SK-N-SH (cell line): Measurements from ENCODE around the gene CYTH3. TPM values are rescaled to one million over a fixed set of nuclear protein-coding genes. Genes with fewer than 3 reads are reported as not detected.

Experiments used
- CTCF ChIA-PET: fragments of 300-600, 350-600 bp; formaldehyde crosslinking; extraction: SDS; loops from one replicate; lab custom pipeline; 2021; lab: Yijun Ruan, JAX
- POLR2A ChIA-PET: fragments of 350-600 bp; sonication (Branson Sonifier 250); formaldehyde crosslinking; extraction: SDS; loops from one replicate; lab custom pipeline; 2020; ENCODE audit warnings: antibody characterized with exemption, inconsistent platforms; lab: Yijun Ruan, JAX
- DNase-seq: peaks from one replicate; pipeline ENCODE4 v3.0.0; 2012
- H2AFZ ChIP-seq: fragments of 200-600 bp; sonication (generic); 2 replicates; pipeline ENCODE4 v1.8.1; 2016; ENCODE audit warnings: antibody characterized with exemption, mild to moderate bottlenecking, low read depth
- H3F3A ChIP-seq: fragments of 200-600 bp; sonication (generic); replicated peaks from 2 replicates; pipeline ENCODE3; 2016; ENCODE audit warnings: antibody characterized with exemption, mild to moderate bottlenecking; ENCODE audit not compliant: insufficient read depth
- H3K27ac ChIP-seq, 2 experiments: fragments of 200-500 bp in 1 of 2; fragments of 200-600 bp in 1 of 2; sonication (Bioruptor generic) in 1 of 2; sonication (generic), shearing (Covaris generic) in 1 of 2; 2 replicates each; pipeline versions ENCODE4 v1.5.1 to v1.6.1; 2014 to 2016; ENCODE audit warnings: low read depth in 2 of 2, inconsistent platforms in 1 of 2, low read length in 1 of 2, mild to moderate bottlenecking in 1 of 2, mixed read lengths in 1 of 2
- H3K27me3 ChIP-seq: fragments of 200-600 bp; sonication (generic), shearing (Covaris generic); 2 replicates; pipeline ENCODE4 v1.6.1; 2016; ENCODE audit warnings: mixed run types; ENCODE audit not compliant: insufficient read depth
- H3K36me3 ChIP-seq, 2 experiments: fragments of 200-500 bp in 1 of 2; fragments of 200-600 bp in 1 of 2; sonication (Bioruptor generic) in 1 of 2; sonication (generic) in 1 of 2; replicated peaks in 1 of 2; 2 replicates each; pipeline versions ENCODE3 to v1.5.1; 2014 to 2016; ENCODE audit warnings: low read length in 1 of 2, mild to moderate bottlenecking in 1 of 2; ENCODE audit not compliant: insufficient read depth in 2 of 2, control insufficient read depth in 1 of 2
- H3K4me1 ChIP-seq, 2 experiments: fragments of 200-500 bp in 1 of 2; fragments of 200-600 bp in 1 of 2; sonication (Bioruptor generic) in 1 of 2; sonication (generic), shearing (Covaris generic) in 1 of 2; 2 replicates each; pipeline versions ENCODE4 v1.5.1 to v1.6.1; 2014 to 2016; ENCODE audit warnings: low read depth in 1 of 2, low read length in 1 of 2, mixed run types in 1 of 2; ENCODE audit not compliant: insufficient read depth in 2 of 2, control insufficient read depth in 1 of 2
- H3K4me2 ChIP-seq: fragments of 200-600 bp; sonication (generic), shearing (Covaris generic); 2 replicates; pipeline ENCODE4 v1.6.1; 2017; ENCODE audit warnings: mixed run types
- H3K4me3 ChIP-seq, 2 experiments: fragments of 200-500 bp in 1 of 2; fragments of 200-600 bp in 1 of 2; sonication (Bioruptor generic) in 1 of 2; sonication (generic), shearing (Covaris generic) in 1 of 2; 2 replicates each; pipeline versions ENCODE4 v1.5.1 to v1.8.1; 2014 to 2016; ENCODE audit warnings: low read depth in 2 of 2, inconsistent platforms in 1 of 2, low read length in 1 of 2, mild to moderate bottlenecking in 1 of 2, mixed read lengths in 1 of 2, moderate library complexity in 1 of 2
- H3K79me2 ChIP-seq: fragments of 200-600 bp; sonication (generic); 2 replicates; pipeline ENCODE4 v1.8.1; 2017; ENCODE audit warnings: mild to moderate bottlenecking; ENCODE audit not compliant: insufficient read depth
- H3K9ac ChIP-seq: fragments of 200-600 bp; sonication (generic); 2 replicates; pipeline ENCODE4 v1.6.1; 2017; ENCODE audit warnings: mixed run types
- H3K9me2 ChIP-seq: fragments of 200-600 bp; sonication (generic); 2 replicates; pipeline ENCODE4 v1.6.1; 2017; ENCODE audit warnings: mixed run types
- H3K9me3 ChIP-seq: fragments of 200-600 bp; sonication (generic); 2 replicates; pipeline ENCODE4 v1.6.1; 2017; ENCODE audit warnings: mixed run types, mild to moderate bottlenecking, moderate library complexity
- H4K20me1 ChIP-seq: fragments of 200-600 bp; sonication (generic); 2 replicates; pipeline ENCODE4 v1.6.1; 2017; ENCODE audit warnings: mild to moderate bottlenecking, mixed run types; ENCODE audit not compliant: insufficient read depth
- CHD2 ChIP-seq: fragments of 150-350 bp; IDR thresholded peaks from 2 replicates; pipeline ENCODE4 v1.6.1; 2018; ENCODE audit warnings: low read length; ENCODE audit not compliant: partially characterized antibody
- ELF1 ChIP-seq: IDR thresholded peaks from 2 replicates; pipeline ENCODE4 v1.4.0; 2012
- EZH2phosphoT487 ChIP-seq: fragments of 200-600 bp; sonication (generic); IDR thresholded peaks from 2 replicates; pipeline ENCODE4 v1.6.1; 2017; ENCODE audit warnings: low read depth, mixed run types, mild to moderate bottlenecking, antibody characterized with exemption, moderate library complexity, borderline replicate concordance
- FOSL2 ChIP-seq: IDR thresholded peaks from 2 replicates; pipeline ENCODE4 v1.4.0; 2012; ENCODE audit warnings: low read depth, mild to moderate bottlenecking, moderate library complexity, borderline replicate concordance
- GABPA ChIP-seq: IDR thresholded peaks from 2 replicates; pipeline ENCODE4 v1.4.0; 2012; ENCODE audit warnings: low read depth, mild to moderate bottlenecking
- GATA2 ChIP-seq: sonication (generic); formaldehyde crosslinking; IDR thresholded peaks from 2 replicates; pipeline ENCODE4 v1.5.0; 2020; ENCODE audit warnings: mild to moderate bottlenecking, missing genetic modification reagents
- JUND ChIP-seq: IDR thresholded peaks from 2 replicates; pipeline ENCODE4 v1.4.0; 2012
- MXI1 ChIP-seq: IDR thresholded peaks from 2 replicates; pipeline ENCODE4 v1.6.1; 2012; ENCODE audit warnings: mild to moderate bottlenecking, low read depth, low read length, improper control_type of control experiment
- NRF1 ChIP-seq: IDR thresholded peaks from 2 replicates; pipeline ENCODE4 v1.6.1; 2012; ENCODE audit warnings: low read depth, mild to moderate bottlenecking, low read length
- SIN3A ChIP-seq: IDR thresholded peaks from 2 replicates; pipeline ENCODE4 v1.6.1; 2012; ENCODE audit warnings: low read depth, mild to moderate bottlenecking, low read length, moderate library complexity, borderline replicate concordance
- SMC3 ChIP-seq: IDR thresholded peaks from 2 replicates; pipeline ENCODE4 v1.6.1; 2012; ENCODE audit warnings: low read depth, low read length, improper control_type of control experiment
- TAF1 ChIP-seq: IDR thresholded peaks from 2 replicates; pipeline ENCODE4 v1.6.1; 2012; ENCODE audit warnings: low read depth, mild to moderate bottlenecking, low read length, moderate library complexity, borderline replicate concordance
- TCF12 ChIP-seq: IDR thresholded peaks from 2 replicates; pipeline ENCODE4 v1.4.0; 2012
- TEAD4 ChIP-seq: IDR thresholded peaks from 2 replicates; pipeline ENCODE4 v1.4.0; 2012; ENCODE audit warnings: mild to moderate bottlenecking, borderline replicate concordance; ENCODE audit not compliant: insufficient read depth
- YY1 ChIP-seq: IDR thresholded peaks from 2 replicates; pipeline ENCODE4 v1.4.0; 2012; ENCODE audit warnings: low read depth, mild to moderate bottlenecking
- WGBS: methylation state at CpG from one replicate; pipeline ENCODE4 v1.1.6; 2017; ENCODE audit warnings: low lambda C conversion rate; 5-methylcytosine and 5-hydroxymethylcytosine counted together
- polyA plus RNA-seq, 3 experiments: library from polyadenylated mRNA; depleted of rRNA; stranded (reverse); fragments of >200 nt; gene quantifications; 2 replicates each; pipeline ENCODE4 v1.2.3, GENCODE V29; 2012
- TF ChIP-seq, protein P1 (sequence below): IDR thresholded peaks from 2 replicates; pipeline ENCODE4 v1.4.0; 2012; ENCODE audit warnings: low read depth, borderline replicate concordance

CYTH3 gene
- polyA plus RNA-seq, 1 of the 3 experiments (the other 2 are of a cell fraction) = 55.1 TPM

DNA sequence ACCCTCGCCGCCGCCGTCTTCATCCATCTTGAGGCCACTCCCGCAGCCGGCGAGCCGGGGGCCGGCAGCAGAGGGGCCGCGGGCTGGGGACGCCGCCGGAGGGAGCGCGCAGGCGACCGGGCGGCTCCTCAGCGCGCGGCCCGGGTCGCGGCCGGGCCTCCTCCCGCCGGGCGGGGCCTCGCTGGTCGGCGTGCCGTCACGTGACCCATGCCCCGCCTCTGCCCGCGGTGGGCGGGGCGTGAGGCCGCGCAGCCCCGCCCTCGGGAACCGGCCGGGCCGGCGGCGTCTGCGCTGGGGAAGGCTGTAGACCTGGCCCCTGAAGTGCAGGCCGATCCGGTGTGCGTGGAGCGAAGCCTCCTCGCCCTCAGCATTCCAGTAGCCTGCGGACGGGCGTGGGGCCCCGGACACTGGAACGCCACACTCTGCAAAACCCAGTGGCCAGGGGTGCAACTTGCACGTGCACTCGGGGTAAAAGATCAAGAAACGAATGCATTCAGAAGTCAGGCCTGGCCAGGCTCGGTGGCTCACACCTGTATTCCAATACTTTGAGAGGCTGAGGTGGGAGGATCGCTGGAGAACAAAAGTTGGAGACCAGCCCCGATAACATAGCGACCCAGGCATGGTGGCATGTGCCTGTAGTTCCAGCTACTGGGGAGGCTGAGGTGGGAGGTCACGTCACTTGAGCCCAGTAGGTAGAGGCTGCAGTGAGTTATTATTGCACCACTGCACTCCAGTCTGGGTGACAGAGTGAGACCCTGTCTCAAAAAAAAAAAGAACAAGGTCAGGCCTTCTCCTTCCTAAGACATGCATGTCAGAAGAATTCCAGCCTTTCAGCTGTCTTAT is at the start of gene CYTH3 (continued):
- TF ChIP-seq, protein P1, sequence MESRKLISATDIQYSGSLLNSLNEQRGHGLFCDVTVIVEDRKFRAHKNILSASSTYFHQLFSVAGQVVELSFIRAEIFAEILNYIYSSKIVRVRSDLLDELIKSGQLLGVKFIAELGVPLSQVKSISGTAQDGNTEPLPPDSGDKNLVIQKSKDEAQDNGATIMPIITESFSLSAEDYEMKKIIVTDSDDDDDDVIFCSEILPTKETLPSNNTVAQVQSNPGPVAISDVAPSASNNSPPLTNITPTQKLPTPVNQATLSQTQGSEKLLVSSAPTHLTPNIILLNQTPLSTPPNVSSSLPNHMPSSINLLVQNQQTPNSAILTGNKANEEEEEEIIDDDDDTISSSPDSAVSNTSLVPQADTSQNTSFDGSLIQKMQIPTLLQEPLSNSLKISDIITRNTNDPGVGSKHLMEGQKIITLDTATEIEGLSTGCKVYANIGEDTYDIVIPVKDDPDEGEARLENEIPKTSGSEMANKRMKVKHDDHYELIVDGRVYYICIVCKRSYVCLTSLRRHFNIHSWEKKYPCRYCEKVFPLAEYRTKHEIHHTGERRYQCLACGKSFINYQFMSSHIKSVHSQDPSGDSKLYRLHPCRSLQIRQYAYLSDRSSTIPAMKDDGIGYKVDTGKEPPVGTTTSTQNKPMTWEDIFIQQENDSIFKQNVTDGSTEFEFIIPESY = no peak
- TF ChIP-seq EZH2phosphoT487 (no peak), FOSL2 (no peak), MXI1 (peak; percentile 69; the same call in 1 of the 2 replicates), GATA2 (CRISPR knock-in tag) (no peak), ELF1 (no peak), SIN3A (no peak), GABPA (no peak), YY1 (no peak), CHD2 (peak; percentile 18), TCF12 (no peak), SMC3 (no peak), NRF1 (peak; percentile 67), TAF1 (no peak)

DNA sequence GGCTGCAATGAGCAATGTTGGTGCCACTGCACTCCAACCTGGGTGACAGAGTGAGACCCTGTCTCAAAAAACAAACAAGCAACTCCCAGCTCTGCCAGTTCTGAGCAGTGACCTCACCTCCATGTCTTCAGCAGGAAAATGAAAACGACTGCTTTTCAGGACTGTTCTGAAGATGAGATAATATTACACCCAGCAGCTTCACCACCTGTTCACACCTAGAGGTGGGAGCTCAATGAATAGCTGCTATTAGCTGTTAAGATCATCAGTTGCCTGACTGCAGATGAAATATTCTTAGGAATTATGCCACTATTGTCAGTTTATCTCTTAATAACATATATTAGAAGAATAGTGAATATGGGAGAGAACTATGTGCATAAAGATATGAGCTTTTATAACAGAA is 48.4 kb upstream of the CYTH3 start:
- no peak for TF ChIP-seq TEAD4
- TF ChIP-seq JUND = no peak
- TF ChIP-seq, all 33 proteins: peak for 0
- H3K27me3 ChIP-seq = no peaks in the 10 kb centered on the region
- H3K27ac ChIP-seq = no peak overlapping the region
- POLR2A ChIA-PET = interaction anchor here (0.6 to 1.1 kb wide), 2 partner anchors 159 to 161 kb away, joined by 3 read pairs; no protein-coding TSS in a partner anchor
- H2AFZ ChIP-seq = no peak overlapping the region
- H3F3A ChIP-seq = peaks cover 10% of the 10 kb centered on the region
- H3K4me1 ChIP-seq = peaks cover 0 to 13% of the 10 kb centered on the region in 2 experiments; a peak in 2 of 4 replicates
- no peaks in the 10 kb centered on the region for H3K79me2 ChIP-seq
- WGBS = 28% methylated on average over 1 of the region's 1 CpG
- no peaks in the 10 kb centered on the region for H3K9me2 ChIP-seq
- H4K20me1 ChIP-seq = no peaks in the 10 kb centered on the region
- DNase-seq = no peak
- no peak overlapping the region for H3K9ac ChIP-seq
- H3K9me3 ChIP-seq = no peaks in the 10 kb centered on the region
- CTCF ChIA-PET = interaction anchor here (0.7 to 6.3 kb wide), 8 partner anchors 12 to 464 kb away, joined by 3 to 153 read pairs (median 3); no protein-coding TSS in a partner anchor
- H3K36me3 ChIP-seq = no peaks in the 10 kb centered on the region
- H3K4me3 ChIP-seq = no peak overlapping the region
- no peak overlapping the region for H3K4me2 ChIP-seq
